ENCODE measurements around the gene OPA3.

OPA3 gene

DNA sequence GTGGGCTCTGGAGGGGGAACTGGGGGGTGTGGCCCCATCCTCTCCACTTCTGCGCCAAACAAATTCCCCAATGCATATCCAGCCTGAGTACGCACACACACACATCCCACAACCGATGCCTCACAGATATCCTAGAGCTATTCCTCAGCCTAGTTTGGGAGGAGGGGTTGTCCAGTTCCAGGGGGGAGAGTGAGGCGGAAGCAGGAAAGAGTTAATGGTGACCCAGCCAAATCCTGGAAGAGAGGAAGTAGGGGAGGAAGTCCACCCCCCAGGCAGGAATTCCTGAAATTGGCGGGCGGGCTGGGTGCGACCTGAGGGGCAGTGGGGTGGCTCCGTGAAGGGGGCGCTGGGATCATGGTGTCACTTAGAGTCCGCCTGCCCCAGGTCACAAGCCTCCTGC lies 16.5 kb upstream of the OPA3 start:
- Histone ChIP-seq H3K4me2 (ENCODE audit: low read length) (no peak overlapping the region), H2BK5ac (ENCODE audit: low read length) (no peak overlapping the region), H3K79me2 (ENCODE audit: control insufficient read depth, insufficient read depth, low read length) (no peaks in the 10 kb centered on the region), H2AK5ac (ENCODE audit: low read length) (no peak overlapping the region), H3K23ac (ENCODE audit: low read length) (no peak overlapping the region), H4K8ac (ENCODE audit: low read depth, low read length) (no peak overlapping the region), H3K56ac (ENCODE audit: low read length) (no peak overlapping the region), H3K4me3 (ENCODE audit: low read length) (no peak overlapping the region), H3K9ac (ENCODE audit: low read length) (no peak overlapping the region), H2BK120ac (ENCODE audit: low read depth, low read length) (no peak overlapping the region), H3K27me3 (ENCODE audit: insufficient read depth, low read length, poor library complexity) (peaks cover 39% of the 10 kb centered on the region), H3K79me1 (ENCODE audit: low read length) (no peaks in the 10 kb centered on the region), H3K4ac (ENCODE audit: low read depth, low read length) (no peak overlapping the region), H3K18ac (ENCODE audit: low read length) (no peak overlapping the region), H3K27ac (ENCODE audit: low read depth, low read length) (no peak overlapping the region), H3K36me3 (ENCODE audit: control insufficient read depth, insufficient read depth, low read length) (no peaks in the 10 kb centered on the region), H3K4me1 (ENCODE audit: control insufficient read depth, low read depth, low read length) (peaks cover 8% of the 10 kb centered on the region), H2BK15ac (replicated peaks; ENCODE audit: low read depth) (no peak overlapping the region), H4K5ac (ENCODE audit: low read length) (no peak overlapping the region)
- DNase-seq = no peak
- no CpG with 5 or more reads among the region's 10 CpGs for WGBS (ENCODE audit: extremely low coverage, insufficient coverage, low lambda C conversion rate)

DNA sequence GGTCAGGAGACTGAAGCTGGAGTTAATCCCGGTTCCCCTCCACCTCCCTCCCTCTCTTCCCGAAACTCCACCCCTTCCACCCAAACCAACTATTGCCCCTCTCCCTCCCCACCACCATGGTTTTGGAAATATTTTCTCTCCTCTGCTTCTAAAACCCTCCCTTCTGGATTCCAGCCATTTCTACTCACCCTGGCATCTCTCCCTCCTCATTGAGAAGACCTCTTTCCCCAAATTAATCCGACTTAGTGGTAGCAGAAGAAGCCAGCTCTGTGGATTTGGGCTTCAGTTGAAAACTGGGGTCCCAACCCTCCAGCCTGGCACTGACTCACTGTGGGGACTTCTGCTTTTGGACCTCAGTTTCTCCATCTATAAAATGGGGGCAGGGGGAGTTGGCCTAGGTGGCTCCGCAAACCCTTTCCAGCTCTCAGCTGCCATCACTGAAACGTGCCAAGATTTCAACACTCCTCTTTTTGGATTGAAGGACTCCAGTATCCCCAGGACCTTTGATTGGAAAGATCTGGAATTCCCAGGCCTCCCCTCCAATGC lies 15.8 kb upstream of the OPA3 start:
- Histone ChIP-seq H4K8ac (ENCODE audit: low read depth, low read length) (no peak overlapping the region), H3K79me1 (ENCODE audit: low read length) (no peaks in the 10 kb centered on the region), H2BK120ac (ENCODE audit: low read depth, low read length) (no peak overlapping the region), H3K4ac (ENCODE audit: low read depth, low read length) (no peak overlapping the region), H2AK5ac (ENCODE audit: low read length) (no peak overlapping the region), H3K4me2 (ENCODE audit: low read length) (no peak overlapping the region), H2BK5ac (ENCODE audit: low read length) (no peak overlapping the region), H3K4me1 (ENCODE audit: control insufficient read depth, low read depth, low read length) (peaks cover 8% of the 10 kb centered on the region), H3K27me3 (ENCODE audit: insufficient read depth, low read length, poor library complexity) (peaks cover 39% of the 10 kb centered on the region), H3K79me2 (ENCODE audit: control insufficient read depth, insufficient read depth, low read length) (no peaks in the 10 kb centered on the region), H4K5ac (ENCODE audit: low read length) (no peak overlapping the region), H3K56ac (ENCODE audit: low read length) (no peak overlapping the region), H2BK15ac (replicated peaks; ENCODE audit: low read depth) (no peak overlapping the region), H3K23ac (ENCODE audit: low read length) (no peak overlapping the region), H3K27ac (ENCODE audit: low read depth, low read length) (no peak overlapping the region), H3K36me3 (ENCODE audit: control insufficient read depth, insufficient read depth, low read length) (no peaks in the 10 kb centered on the region), H3K4me3 (ENCODE audit: low read length) (no peak overlapping the region), H3K9ac (ENCODE audit: low read length) (no peak overlapping the region), H3K18ac (ENCODE audit: low read length) (no peak overlapping the region)
- DNase-seq = no peak
- WGBS (ENCODE audit: extremely low coverage, insufficient coverage, low lambda C conversion rate) = no CpG with 5 or more reads among the region's 5 CpGs

GRCh38 chr19:45599286-45599685 lies 14.7 kb upstream of the OPA3 start:
- no peak overlapping the region for H3K23ac ChIP-seq (ENCODE audit: low read length)
- no peak overlapping the region for H4K5ac ChIP-seq (ENCODE audit: low read length)
- no peaks in the 10 kb centered on the region for H3K36me3 ChIP-seq (ENCODE audit: control insufficient read depth, insufficient read depth, low read length)
- no peak overlapping the region for H3K9ac ChIP-seq (ENCODE audit: low read length)
- no peak overlapping the region for H3K4me3 ChIP-seq (ENCODE audit: low read length)
- H3K56ac ChIP-seq (ENCODE audit: low read length) = no peak overlapping the region
- no peak overlapping the region for H2BK5ac ChIP-seq (ENCODE audit: low read length)
- no peak overlapping the region for H2BK120ac ChIP-seq (ENCODE audit: low read depth, low read length)
- H3K4ac ChIP-seq (ENCODE audit: low read depth, low read length) = no peak overlapping the region
- H3K79me1 ChIP-seq (ENCODE audit: low read length) = no peaks in the 10 kb centered on the region
- no peak overlapping the region for H4K8ac ChIP-seq (ENCODE audit: low read depth, low read length)
- peaks cover 39% of the 10 kb centered on the region for H3K27me3 ChIP-seq (ENCODE audit: insufficient read depth, low read length, poor library complexity)
- H3K18ac ChIP-seq (ENCODE audit: low read length) = no peak overlapping the region
- DNase-seq = no peak
- WGBS (ENCODE audit: extremely low coverage, insufficient coverage, low lambda C conversion rate) = no CpG with 5 or more reads among the region's 13 CpGs
- H3K79me2 ChIP-seq (ENCODE audit: control insufficient read depth, insufficient read depth, low read length) = no peaks in the 10 kb centered on the region
- H3K4me1 ChIP-seq (ENCODE audit: control insufficient read depth, low read depth, low read length) = peaks cover 8% of the 10 kb centered on the region
- H2BK15ac ChIP-seq (replicated peaks; ENCODE audit: low read depth) = no peak overlapping the region
- H3K4me2 ChIP-seq (ENCODE audit: low read length) = no peak overlapping the region
- no peak overlapping the region for H3K27ac ChIP-seq (ENCODE audit: low read depth, low read length)
- H2AK5ac ChIP-seq (ENCODE audit: low read length) = no peak overlapping the region

DNA sequence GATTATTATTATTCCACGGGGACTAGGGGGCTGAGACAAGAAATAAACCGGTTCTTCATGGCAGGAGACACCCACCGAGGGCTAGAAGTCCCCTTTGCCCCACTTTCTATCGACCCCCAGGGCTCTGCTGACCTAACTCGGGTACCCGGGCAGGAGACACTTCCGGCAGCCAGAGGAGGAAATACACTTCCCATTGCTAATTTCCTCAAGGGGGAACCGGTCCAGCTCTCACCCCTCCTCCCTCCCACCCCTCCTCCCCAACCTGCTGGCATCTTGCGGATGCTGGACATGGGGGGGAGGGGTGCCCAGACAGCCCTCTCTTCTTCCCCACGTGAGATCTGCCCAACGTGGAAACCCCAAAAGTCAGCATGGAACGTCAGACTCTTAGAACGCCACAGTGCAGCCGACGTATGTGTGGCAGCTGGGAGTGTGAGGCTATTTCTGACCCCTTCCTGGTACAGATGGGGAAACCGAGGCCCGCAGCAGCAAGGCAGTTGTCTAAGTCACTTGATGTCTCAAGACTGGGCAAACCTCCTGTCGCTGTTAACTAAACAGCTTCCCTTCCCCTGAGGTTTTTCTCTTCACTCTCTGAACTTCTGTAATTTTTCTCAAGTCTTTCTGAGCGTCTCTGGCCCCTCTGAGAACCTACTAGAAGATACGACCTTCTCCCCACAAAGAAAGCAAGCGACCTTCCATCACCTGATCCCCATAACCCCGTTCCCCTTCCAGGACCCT lies 13.8 kb upstream of the OPA3 start:
- no peak overlapping the region for H3K27ac ChIP-seq (ENCODE audit: low read depth, low read length)

DNA sequence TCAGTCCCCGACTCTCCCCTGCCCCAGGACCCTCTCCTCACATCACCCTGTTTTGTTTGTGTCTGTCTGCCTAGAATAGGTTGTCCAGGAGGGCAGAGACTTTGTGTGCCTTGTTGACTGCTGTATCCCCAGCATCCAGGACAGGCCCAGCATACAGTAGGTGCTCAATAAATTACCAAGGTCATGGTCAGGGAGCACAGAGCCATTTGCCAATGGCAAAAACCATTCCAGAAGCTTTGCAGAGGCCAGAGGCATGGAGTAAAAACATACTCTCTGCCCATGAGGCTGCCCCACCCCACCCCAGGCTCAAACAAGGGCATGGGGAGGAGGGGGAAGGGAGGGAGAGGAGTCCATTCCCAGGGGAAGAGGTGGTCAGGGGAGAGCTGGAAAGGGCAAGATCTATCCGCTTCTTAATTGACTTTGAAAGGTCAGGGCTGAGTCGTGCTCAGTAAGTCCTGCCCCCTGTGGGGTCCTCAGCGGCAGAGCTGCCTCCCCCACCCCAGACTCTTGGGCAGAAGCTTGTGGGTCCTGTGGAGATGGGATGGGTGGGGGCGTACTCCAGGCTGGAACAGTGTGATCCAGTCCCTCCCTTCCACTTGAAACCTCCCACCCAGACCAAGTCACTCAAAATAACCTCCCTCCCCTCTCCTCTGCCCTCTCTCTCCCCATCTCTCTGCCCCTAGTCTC lies 13.0 kb upstream of the OPA3 start:
- no peak overlapping the region for H2BK120ac ChIP-seq (ENCODE audit: low read depth, low read length)
- H3K56ac ChIP-seq (ENCODE audit: low read length) = peak overlapping the region; percentile 74
- H3K27me3 ChIP-seq (ENCODE audit: insufficient read depth, low read length, poor library complexity) = peaks cover 38% of the 10 kb centered on the region
- H3K18ac ChIP-seq (ENCODE audit: low read length) = no peak overlapping the region
- H3K4me1 ChIP-seq (ENCODE audit: control insufficient read depth, low read depth, low read length) = peaks cover 8% of the 10 kb centered on the region
- no peak overlapping the region for H3K4me3 ChIP-seq (ENCODE audit: low read length)
- no peak overlapping the region for H3K4ac ChIP-seq (ENCODE audit: low read depth, low read length)
- H3K79me1 ChIP-seq (ENCODE audit: low read length) = no peaks in the 10 kb centered on the region
- H4K5ac ChIP-seq (ENCODE audit: low read length) = no peak overlapping the region
- H3K23ac ChIP-seq (ENCODE audit: low read length) = no peak overlapping the region
- no peak overlapping the region for H2BK15ac ChIP-seq (replicated peaks; ENCODE audit: low read depth)
- no peak overlapping the region for H2AK5ac ChIP-seq (ENCODE audit: low read length)
- H3K27ac ChIP-seq (ENCODE audit: low read depth, low read length) = no peak overlapping the region
- H4K8ac ChIP-seq (ENCODE audit: low read depth, low read length) = no peak overlapping the region
- no peak for DNase-seq
- H3K4me2 ChIP-seq (ENCODE audit: low read length) = peak overlapping the region; percentile 79
- no CpG with 5 or more reads among the region's 5 CpGs for WGBS (ENCODE audit: extremely low coverage, insufficient coverage, low lambda C conversion rate)
- no peak overlapping the region for H2BK5ac ChIP-seq (ENCODE audit: low read length)
- peak overlapping the region; percentile 38 for H3K9ac ChIP-seq (ENCODE audit: low read length)
- H3K79me2 ChIP-seq (ENCODE audit: control insufficient read depth, insufficient read depth, low read length) = no peaks in the 10 kb centered on the region
- no peaks in the 10 kb centered on the region for H3K36me3 ChIP-seq (ENCODE audit: control insufficient read depth, insufficient read depth, low read length)

More for the DNA sequence above, 13.8 kb upstream of the OPA3 start:
- peaks cover 8% of the 10 kb centered on the region for H3K4me1 ChIP-seq (ENCODE audit: control insufficient read depth, low read depth, low read length)
- H3K4ac ChIP-seq (ENCODE audit: low read depth, low read length) = no peak overlapping the region
- peak overlapping the region; percentile 74 for H3K56ac ChIP-seq (ENCODE audit: low read length)
- no peak overlapping the region for H3K18ac ChIP-seq (ENCODE audit: low read length)
- no CpG with 5 or more reads among the region's 22 CpGs for WGBS (ENCODE audit: extremely low coverage, insufficient coverage, low lambda C conversion rate)
- no peak overlapping the region for H2BK120ac ChIP-seq (ENCODE audit: low read depth, low read length)
- no peak overlapping the region for H4K5ac ChIP-seq (ENCODE audit: low read length)
- H3K79me2 ChIP-seq (ENCODE audit: control insufficient read depth, insufficient read depth, low read length) = no peaks in the 10 kb centered on the region
- no peak overlapping the region for H3K4me3 ChIP-seq (ENCODE audit: low read length)
- H4K8ac ChIP-seq (ENCODE audit: low read depth, low read length) = no peak overlapping the region
- no peaks in the 10 kb centered on the region for H3K79me1 ChIP-seq (ENCODE audit: low read length)
- H2AK5ac ChIP-seq (ENCODE audit: low read length) = no peak overlapping the region
- H3K23ac ChIP-seq (ENCODE audit: low read length) = no peak overlapping the region
- no peak overlapping the region for H2BK15ac ChIP-seq (replicated peaks; ENCODE audit: low read depth)
- H3K36me3 ChIP-seq (ENCODE audit: control insufficient read depth, insufficient read depth, low read length) = no peaks in the 10 kb centered on the region
- DNase-seq = no peak
- peak overlapping the region; percentile 79 for H3K4me2 ChIP-seq (ENCODE audit: low read length)
- no peak overlapping the region for H2BK5ac ChIP-seq (ENCODE audit: low read length)
- peak overlapping the region; percentile 38 for H3K9ac ChIP-seq (ENCODE audit: low read length)
- peaks cover 39% of the 10 kb centered on the region for H3K27me3 ChIP-seq (ENCODE audit: insufficient read depth, low read length, poor library complexity)
